Measurements from ENCODE around the gene ARPC1B.
A peak's percentile ranks its signal among the peaks of the same experiment; 100 is the strongest.
"Not testable (repeated sequence)": the region's sequence is repeated elsewhere in the genome, so short reads cannot be mapped to it uniquely, and the experiment has no call there.

ARPC1B gene

GRCh38 chr7:99374111-99375064 is at the start of gene ARPC1B:
TSS of gene ARPC1B (plus strand) at chr7:99374730. CDS start at chr7:99385715, 10,985 bp downstream.
- DNase-seq, result no peak

GRCh38 chr7:99325001-99325493 is 49.5 kb upstream of the ARPC1B start:
- no peak for DNase-seq

GRCh38 chr7:99325592-99326407 is 48.7 kb upstream of the ARPC1B start, which contains the start of gene ARPC1A:
TSS of gene ARPC1A (plus strand) at chr7:99325898. CDS start at chr7:99333354, 7,456 bp downstream.
- peak; percentile 85 for DNase-seq

- no peak for DNase-seq
These were observed 48.1 kb upstream of the ARPC1B start for GRCh38 chr7:99326408-99326782.

GRCh38 chr7:99330314-99330961 is 44.1 kb upstream of the ARPC1B start:
- DNase-seq, result not testable (repeated sequence)

GRCh38 chr7:99331002-99331401 is 43.5 kb upstream of the ARPC1B start:
- no peak for DNase-seq

- no peak for DNase-seq
These were observed 34.9 kb upstream of the ARPC1B start for GRCh38 chr7:99339595-99339994.

GRCh38 chr7:99340659-99341058 is 33.9 kb upstream of the ARPC1B start:
- no peak for DNase-seq

GRCh38 chr7:99344061-99344647 is 30.4 kb upstream of the ARPC1B start:
- no peak for DNase-seq

- DNase-seq, result not testable (repeated sequence)
These were observed 23.9 kb upstream of the ARPC1B start for GRCh38 chr7:99350641-99351040.

GRCh38 chr7:99352247-99352646 is 22.3 kb upstream of the ARPC1B start:
- DNase-seq, result no peak

- no peak for DNase-seq
These were observed 19.4 kb upstream of the ARPC1B start for GRCh38 chr7:99355098-99355497.

- no peak for DNase-seq
These were observed 16.6 kb upstream of the ARPC1B start for GRCh38 chr7:99357701-99358490.

- DNase-seq, result not testable (repeated sequence)
These were observed 16.0 kb upstream of the ARPC1B start for GRCh38 chr7:99358521-99358920.

- DNase-seq, result no peak
These were observed 14.9 kb upstream of the ARPC1B start for GRCh38 chr7:99359465-99360154.

- DNase-seq, result no peak
These were observed 11.7 kb upstream of the ARPC1B start for GRCh38 chr7:99362801-99363200.

GRCh38 chr7:99363286-99363685 is 11.2 kb upstream of the ARPC1B start:
- DNase-seq, result no peak

- DNase-seq, result no peak
These were observed 9.0 kb upstream of the ARPC1B start for GRCh38 chr7:99365318-99366141.

GRCh38 chr7:99366646-99367045 is 7.9 kb upstream of the ARPC1B start:
- no peak for DNase-seq

- no peak for DNase-seq
These were observed 5.7 kb upstream of the ARPC1B start for GRCh38 chr7:99368750-99369389.

Measured in NCI-H1048 (cell line).